RPMI8226 (cell line): ENCODE measurements around the gene HBG2.
"Not testable (repeated sequence)": the region's sequence is repeated elsewhere in the genome, so short reads cannot be mapped to it uniquely, and the experiment has no call there.

ENCODE experiments used
- DNase-seq: peaks from one replicate; pipeline ENCODE4 v3.0.0-alpha.2; 2015

The HBG2 gene

DNA sequence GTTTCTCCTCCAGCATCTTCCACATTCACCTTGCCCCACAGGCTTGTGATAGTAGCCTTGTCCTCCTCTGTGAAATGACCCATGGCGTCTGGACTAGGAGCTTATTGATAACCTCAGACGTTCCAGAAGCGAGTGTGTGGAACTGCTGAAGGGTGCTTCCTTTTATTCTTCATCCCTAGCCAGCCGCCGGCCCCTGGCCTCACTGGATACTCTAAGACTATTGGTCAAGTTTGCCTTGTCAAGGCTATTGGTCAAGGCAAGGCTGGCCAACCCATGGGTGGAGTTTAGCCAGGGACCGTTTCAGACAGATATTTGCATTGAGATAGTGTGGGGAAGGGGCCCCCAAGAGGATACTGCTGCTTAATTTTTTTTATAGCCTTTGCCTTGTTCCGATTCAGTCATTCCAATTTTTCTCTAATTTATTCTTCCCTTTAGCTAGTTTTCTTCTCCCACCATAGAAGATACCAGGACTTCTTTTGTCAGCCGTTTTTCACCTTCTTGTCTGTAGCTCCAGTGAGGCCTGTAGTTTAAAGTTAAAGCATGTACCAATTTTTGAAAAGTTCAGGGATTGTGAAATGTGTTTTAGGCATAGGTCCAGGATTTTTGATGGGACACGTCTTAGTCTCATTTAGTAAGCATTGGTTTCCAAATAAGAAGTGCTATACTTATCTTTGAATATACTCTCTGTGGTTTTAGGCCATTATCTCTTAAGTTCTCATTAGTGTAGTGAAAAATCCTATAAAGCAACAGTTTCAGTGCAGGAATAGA is at the start of gene HBG2:
TSS of gene HBG2 (minus strand) at position 136 of the 768 bp plus-strand sequence. CDS start at position 83, 53 bp downstream.
- DNase-seq, result not testable (repeated sequence)

DNA sequence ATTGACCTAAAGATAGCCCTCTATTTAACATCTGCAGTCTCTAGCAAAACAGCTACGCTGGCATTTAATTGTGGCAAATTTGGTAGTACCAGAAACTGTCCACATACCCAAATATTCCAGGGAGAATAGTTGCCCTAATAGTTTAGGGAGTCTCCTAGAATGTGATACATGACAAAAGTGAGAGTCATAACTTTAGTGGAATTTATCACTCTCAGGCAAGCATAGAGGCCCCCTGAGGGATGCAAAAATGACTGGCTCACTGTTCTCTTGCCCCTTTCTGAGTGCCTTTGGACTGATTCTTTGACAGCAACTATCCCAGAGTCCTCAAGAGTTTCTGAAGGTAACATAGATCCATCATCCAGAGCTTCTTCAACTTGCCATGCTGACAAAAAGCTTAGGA is 49.5 kb upstream of the HBG2 start:
- DNase-seq, result no peak

DNA sequence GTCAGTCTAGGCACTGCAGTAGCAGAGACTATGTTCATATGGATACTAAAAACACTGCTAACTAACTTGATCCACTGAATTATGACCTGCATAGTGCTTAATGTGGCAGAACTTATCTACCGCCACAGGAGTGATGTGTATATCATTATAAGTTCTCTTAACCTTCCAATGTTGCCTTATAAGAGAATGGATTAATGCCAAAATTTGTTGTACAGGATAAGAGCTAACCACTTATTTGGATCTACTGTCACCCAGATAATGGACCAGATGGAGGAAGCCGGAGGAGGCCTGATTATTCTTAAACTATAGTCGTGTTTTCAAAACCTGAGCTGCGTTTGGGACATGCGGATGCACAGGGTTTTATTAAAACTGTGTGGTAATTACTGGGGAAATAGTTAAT is 49.0 kb upstream of the HBG2 start:
- DNase-seq, result no peak

DNA sequence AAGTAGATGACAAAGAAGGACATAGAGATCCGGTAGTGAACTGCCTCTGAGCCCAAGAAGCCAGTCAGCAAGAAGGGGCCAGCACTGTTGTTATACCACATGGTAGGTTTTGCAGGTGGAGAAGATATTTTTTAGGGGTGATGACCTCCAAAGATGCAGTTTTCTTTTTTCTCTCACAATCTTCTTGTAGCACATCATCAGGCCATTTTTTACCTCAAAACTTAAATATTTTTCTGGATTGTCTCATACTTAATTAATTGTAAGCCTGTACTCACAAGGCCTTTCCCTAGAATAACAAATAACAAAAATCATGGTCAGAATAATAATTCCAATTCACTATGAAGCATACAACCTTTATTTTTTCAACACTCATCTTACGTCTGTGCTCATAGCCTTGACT is 47.3 kb upstream of the HBG2 start, which contains the start of gene OR51B4:
TSS of gene OR51B4 (minus strand) at position 101 of the 400 bp plus-strand sequence. CDS start at position 101, 0 bp downstream.
- DNase-seq, result no peak

DNA sequence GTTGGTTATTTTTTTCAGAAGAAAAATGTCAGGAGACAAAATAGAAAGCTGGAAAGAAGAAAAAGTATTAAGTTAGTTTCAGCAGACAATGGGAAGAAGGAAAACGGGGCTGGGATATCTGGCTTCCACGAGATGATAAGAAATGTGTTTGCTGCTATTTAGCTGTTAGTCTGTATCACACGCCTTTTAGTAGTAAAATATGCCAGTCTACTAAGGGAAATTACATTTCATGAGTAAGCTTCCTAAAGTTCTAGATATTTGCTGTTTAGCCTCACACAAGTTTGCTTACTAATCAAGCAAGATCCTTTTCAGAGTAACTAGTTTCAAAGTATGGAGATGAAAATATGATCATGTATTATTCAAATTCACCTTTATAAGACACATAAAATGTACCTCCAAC is 45.7 kb upstream of the HBG2 start:
- no peak for DNase-seq

DNA sequence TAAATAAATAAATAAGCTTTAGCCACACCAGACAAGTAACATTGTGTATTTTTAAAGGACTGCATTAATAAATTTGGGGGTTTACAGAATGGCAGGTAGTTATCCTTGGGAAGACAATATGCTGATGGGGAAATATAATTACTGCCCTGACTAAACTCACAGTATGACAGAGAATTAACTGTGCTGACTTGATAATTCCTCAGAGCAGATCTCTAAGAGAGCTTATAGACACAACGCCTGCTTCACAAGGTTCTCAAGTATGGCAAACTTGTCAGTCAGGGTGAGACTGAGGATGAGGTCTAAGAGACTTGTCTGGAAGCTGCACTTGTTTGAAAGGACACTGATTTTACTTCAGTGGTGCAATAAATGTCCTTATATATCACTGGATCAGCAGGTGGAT is 43.9 kb upstream of the HBG2 start:
- no peak for DNase-seq

DNA sequence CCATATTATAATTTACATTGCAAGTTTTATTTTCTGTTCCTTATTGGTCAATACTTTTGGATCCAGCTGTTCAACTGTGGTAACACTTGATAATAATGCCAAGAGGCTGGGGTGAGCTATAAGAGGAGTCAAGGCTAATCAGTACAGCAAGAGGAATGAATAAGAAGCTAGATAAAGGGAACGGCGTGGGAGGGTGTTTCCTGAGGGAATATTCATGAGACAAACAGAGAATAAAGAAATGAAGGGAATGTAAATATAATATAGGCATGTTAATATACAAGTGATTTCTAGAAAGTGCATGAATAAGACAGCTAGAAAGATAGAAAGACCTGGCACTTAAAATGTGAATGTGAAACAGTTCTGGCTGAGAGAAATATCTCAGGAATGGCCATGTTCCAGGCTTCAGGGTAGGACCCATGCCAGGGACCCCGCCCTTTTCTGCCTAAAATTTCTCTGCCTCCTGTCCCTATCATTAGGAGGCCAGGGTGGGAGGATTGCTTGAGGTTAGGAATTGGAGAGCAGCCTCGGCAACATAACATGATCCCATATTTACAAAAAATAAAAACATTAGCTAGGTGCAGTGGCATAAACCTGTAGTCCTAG is 43.2 kb upstream of the HBG2 start:
- DNase-seq, result no peak

DNA sequence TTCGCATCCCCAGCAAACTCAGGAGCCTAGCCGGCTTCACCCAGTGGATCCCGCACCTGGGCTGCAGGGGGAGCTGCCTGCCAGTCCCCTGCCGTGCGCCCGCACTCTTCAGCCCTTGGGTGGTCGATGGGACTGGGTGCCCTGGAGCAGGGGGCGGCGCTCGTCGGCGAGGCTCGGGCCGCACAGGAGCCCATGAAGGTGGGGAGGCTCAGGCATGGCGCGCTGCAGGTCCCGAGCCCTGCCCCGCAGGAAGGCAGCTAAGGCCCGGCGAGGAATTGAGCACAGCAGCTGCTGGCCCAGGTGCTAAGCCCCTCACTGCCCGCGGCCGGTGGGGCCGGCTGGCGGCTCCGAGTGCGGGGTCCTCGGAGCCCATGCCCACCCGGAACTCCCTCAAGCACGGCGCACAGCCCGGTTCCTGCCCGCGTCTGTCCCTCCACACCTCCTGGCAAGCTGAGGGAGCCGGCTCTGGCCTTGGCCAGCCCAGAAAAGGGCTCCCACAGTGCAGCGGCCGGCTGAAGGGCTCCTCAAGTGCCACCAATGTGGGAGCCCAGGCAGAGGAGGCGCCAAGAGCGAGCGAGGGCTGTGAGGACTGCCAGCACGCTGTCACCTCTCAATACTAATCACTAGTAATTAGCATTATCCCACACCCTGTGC is 39.9 kb upstream of the HBG2 start:
- DNase-seq, result not testable (repeated sequence)

DNA sequence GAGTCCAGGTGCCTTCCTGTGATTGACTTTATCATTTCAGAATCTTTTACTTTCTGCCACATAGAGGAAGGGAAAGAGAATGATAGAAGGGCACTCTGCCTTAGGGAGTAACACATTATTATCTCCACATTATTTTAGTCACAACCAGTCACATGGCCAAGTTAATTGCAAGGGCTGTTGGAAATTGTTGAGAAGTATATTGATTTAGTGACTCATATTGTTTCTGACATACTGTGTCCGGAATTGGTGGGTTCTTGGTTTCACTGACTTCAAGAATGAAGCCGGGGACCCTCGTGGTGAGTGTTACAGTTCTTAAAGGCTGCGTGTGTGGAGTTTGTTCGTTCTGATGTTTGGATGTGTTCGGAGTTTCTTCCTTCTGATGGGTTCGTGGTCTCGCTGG is 38.4 kb upstream of the HBG2 start:
- DNase-seq, result no peak

DNA sequence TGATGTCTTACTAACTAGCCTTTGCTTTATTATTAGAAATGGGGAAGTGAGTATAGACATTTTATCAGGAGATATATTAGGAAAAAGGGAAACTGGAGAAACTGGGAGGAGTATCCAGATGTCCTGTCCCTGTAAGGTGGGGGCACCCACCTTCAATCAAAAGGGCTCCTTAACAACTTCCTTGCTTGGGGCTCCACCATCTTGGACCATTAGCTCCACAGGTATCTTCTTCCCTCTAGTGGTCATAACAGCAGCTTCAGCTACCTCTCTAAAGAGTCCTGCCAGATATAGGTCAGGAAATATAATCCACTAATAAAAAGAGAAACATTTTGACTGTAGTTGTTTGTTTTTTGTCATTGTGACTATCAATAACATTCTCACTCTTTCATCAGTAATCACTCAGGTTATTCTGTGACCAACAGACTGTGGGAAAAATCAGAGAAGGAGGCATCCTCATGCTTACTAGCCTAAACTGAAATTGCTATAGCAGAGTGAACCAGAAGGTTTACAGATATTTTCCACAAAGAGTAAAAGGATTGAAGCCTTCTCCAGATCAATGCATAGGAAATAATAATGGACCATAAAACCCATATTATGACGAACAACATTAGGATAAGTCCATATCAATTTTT is 36.7 kb upstream of the HBG2 start:
- peak; percentile 26 for DNase-seq

DNA sequence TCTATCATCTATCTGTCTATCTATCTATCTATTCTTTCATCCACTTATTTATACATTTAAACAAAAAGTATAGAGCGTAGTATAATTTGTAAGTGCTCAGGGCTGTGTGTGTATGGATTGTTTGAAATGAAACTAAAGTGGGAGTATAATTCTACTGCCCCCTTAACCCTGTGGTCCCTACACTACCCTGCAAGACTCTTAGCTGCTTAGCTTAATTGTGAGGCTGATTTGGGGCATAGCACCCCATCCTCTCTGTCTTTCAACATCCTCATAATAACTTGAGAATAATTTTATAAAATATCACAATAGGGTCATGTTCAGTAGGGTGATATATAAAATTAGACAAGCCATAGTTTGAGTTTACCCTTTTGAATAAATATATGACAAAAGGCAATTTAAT is 35.5 kb upstream of the HBG2 start:
- no peak for DNase-seq

DNA sequence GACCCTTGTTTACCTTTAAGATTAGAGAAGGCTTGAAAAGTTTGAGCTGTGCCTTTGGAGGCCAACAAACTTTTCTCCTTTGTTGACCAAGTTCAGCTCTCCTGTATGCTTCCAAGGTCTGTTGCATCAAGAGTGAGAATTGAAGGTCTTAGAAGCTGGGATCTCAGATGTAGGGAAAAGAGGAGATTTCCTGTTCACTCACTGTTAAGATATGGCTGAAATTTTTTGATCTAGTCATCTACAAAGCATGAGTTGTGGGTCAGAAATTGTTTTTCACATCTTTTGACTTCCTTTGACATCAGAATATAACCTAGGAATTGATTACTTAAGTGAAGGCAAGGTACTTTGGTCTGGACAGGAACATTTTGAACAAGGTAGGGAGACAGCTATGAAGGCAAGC is 35.1 kb upstream of the HBG2 start:
- DNase-seq, result no peak

DNA sequence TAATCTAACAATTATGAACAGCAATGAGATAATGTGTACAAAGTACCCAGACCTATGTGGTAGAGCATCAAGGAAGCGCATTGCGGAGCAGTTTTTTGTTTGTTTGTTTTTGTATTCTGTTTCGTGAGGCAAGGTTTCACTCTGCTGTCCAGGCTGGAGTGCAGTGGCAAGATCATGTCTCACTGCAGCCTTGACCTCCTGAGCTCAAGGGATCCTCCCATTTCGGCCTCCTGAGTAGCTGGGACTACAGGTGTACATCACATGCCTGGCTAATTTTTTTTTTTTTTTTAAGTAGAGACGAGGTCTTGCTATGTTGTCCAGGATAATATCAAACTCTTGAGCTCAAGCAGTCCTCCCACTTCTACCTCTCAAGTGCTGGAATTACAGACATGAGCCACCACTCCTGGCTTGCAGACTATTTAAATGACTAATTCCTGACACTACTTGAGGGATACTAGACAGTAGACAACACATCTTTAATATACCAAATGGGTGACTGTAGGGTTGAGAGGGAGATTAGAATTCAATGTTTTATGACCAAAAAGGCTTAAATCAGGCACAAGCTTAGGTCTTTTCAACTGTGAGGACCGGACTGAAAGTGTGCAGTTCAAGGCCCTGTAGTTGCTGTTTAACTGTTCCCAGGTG is 34.4 kb upstream of the HBG2 start:
- no peak for DNase-seq

DNA sequence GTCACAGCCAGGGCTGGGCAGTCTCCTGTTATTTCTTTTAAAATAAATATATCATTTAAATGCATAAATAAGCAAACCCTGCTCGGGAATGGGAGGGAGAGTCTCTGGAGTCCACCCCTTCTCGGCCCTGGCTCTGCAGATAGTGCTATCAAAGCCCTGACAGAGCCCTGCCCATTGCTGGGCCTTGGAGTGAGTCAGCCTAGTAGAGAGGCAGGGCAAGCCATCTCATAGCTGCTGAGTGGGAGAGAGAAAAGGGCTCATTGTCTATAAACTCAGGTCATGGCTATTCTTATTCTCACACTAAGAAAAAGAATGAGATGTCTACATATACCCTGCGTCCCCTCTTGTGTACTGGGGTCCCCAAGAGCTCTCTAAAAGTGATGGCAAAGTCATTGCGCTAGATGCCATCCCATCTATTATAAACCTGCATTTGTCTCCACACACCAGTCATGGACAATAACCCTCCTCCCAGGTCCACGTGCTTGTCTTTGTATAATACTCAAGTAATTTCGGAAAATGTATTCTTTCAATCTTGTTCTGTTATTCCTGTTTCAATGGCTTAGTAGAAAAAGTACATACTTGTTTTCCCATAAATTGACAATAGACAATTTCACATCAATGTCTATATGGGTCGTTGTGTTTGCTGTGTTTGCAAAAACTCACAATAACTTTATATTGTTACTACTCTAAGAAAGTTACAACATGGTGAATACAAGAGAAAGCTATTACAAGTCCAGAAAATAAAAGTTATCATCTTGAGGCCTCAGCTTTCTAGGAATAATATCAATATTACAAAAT is 33.7 kb upstream of the HBG2 start:
- no peak for DNase-seq

DNA sequence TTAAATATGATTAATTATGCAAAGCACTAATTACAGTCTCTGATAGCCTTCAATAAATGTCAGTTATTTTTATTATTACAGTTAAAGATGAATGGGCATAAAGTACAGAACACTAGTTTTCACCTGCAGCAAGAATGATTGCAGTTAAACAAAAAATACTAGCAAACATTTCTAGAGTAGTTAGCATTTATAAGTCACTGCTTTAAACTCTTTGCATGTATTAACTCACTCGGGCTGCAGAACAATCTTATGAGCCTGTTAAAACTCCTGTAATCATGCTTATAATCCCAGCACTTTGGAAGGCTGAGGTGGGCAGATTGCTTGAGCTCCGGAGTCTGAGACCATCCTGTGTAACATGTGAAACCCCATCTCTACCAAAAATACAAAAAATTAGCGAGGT is 32.3 kb upstream of the HBG2 start:
- DNase-seq, result no peak

DNA sequence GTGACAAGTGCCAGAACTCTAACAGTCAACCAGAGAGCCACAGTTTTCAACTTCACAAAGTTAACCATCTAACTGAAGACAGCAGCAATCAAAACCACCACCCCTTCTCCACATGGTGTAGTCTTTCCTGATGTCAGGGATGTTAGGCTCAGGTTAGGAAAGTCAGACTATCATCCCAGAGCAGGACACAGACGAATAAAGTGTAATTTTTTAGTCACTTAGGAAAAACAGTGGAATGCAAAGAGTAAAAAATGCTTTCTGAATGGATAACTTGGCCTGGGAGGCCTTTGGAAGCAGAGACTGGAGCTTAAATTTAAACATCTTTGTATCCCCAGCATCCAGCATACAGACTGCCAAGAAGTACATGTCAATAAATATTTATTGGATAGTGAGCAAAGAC is 31.8 kb upstream of the HBG2 start:
- no peak for DNase-seq

DNA sequence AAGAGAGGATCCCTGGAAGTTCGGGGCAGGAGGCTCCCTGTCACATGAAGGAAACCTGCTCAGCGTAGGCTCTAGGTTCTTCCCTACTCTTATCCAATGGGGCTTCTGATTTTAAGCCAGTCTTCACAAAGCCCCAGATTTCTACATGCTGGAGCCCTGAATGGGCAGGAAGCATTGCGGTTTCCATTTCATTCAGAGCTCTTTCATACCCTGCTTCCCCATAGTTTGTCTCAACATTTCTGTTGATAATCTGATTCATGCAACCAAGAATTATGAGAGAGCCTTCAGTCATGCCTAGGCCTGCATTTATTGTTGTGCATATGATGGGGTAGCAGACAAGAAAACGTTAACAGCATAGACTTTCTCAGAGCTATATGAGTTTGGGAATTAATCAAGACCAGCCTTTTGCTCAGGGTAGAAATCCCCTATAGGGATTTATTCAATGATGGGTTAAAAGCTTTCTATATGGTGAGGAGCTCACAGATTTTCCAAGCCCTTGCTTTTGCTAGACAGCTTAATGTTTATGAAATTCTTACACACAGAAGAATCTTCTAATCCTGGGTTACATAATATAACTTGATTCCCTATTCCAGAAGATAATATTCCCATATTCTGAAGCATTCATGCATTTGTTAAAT is 31.2 kb upstream of the HBG2 start:
- DNase-seq, result no peak

DNA sequence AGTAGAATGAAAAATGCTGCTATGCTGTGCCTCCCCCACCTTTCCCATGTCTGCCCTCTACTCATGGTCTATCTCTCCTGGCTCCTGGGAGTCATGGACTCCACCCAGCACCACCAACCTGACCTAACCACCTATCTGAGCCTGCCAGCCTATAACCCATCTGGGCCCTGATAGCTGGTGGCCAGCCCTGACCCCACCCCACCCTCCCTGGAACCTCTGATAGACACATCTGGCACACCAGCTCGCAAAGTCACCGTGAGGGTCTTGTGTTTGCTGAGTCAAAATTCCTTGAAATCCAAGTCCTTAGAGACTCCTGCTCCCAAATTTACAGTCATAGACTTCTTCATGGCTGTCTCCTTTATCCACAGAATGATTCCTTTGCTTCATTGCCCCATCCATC is 30.1 kb upstream of the HBG2 start:
- no peak for DNase-seq

DNA sequence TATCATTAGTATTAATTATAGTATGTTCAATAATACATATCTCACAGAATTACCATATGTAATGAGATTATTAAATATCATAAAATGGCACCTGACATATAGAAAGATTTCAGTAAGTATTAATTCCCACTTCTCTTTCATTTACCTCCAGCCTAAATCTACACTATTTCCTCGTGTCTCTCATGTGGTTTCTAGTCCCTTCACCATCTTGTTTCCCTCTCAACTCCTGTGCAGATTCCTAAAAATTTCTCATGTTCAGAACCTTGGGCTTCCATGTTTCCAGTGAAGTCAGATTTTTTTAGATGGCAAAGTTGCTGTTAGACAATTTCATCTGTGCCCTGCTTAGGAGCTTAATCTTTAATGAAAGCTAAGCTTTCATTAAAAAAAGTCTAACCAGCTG is 29.3 kb upstream of the HBG2 start:
- no peak for DNase-seq

DNA sequence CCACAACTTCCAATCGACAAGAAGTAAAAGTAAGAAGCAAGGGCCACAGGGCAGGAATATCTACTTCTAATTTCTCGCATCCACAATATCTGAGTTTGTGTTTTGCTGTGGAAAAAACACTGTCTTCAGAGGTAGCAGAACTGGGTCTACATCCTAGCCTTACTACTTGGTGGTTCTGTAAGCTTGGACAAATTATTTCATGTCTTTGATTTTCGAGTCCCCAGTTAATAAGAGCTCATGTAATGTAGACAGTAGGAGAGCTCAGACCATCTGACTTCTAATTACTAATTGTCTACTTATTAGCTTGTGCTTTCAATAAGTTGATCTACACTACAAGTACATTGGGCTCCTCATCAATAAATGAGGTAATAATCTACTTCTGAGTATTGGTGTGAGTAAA is 28.5 kb upstream of the HBG2 start:
- DNase-seq, result no peak

DNA sequence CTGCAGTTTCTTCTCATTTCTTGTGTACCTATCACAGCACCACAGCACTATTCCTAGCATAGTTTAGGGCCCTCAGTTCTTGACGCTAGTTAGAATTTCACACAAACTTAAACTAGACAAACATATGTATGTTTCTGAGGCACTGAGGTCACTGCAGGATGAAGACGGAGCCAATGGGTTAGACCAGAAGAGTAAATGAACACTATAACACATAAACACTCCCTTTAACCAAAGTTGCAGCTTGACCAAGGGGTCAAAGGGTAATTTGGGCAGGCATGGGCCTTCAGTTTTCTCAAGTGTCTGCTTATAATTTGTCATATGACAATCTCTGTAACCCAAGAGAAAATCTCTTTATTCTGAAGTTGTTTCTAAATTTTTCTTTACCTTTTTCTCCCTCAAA is 28.0 kb upstream of the HBG2 start:
- no peak for DNase-seq

DNA sequence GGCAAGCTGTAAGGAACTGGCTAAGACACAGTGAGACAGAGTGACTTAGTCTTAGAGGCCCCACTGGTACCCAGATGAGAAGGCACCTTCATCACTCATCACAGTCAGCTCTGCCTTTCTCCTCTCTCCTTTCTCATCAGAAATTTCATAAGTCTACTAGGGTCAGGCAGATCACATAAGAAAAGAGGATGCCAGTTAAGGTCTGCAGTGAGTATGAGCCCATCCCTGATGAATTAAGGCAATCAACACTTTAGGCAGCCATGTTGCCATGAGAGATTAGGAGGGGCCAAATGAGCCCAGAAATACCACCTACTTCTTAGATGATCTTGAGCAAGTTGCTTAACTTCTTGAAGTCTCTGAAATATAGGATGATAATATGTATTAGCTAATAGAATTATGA is 27.0 kb upstream of the HBG2 start:
- DNase-seq, result no peak
